Astrocyte of the cerebellum (primary cell): ENCODE measurements around the gene NCBP3.

Experiments used
- DNase-seq: peaks from one replicate; pipeline ENCODE4 v3.0.0-alpha.2; 2011; ENCODE audit warnings: low read depth
- H3K4me3 ChIP-seq: 2 replicates; pipeline ENCODE4 v1.5.1; 2011; ENCODE audit warnings: mild to moderate bottlenecking, low read depth, low read length, moderate library complexity
- CTCF ChIP-seq: IDR thresholded peaks from 2 replicates; pipeline ENCODE4 v1.5.1; 2012; ENCODE audit warnings: low read length, low read depth, moderate library complexity, mild to moderate bottlenecking; ENCODE audit errors: missing control alignments
- in situ Hi-C: cut with HindIII; loops from 2 replicates; pipeline ENCODE4 v1.10.0; 2017; ENCODE audit warnings: low sequenced_read_pairs

NCBP3 gene

DNA sequence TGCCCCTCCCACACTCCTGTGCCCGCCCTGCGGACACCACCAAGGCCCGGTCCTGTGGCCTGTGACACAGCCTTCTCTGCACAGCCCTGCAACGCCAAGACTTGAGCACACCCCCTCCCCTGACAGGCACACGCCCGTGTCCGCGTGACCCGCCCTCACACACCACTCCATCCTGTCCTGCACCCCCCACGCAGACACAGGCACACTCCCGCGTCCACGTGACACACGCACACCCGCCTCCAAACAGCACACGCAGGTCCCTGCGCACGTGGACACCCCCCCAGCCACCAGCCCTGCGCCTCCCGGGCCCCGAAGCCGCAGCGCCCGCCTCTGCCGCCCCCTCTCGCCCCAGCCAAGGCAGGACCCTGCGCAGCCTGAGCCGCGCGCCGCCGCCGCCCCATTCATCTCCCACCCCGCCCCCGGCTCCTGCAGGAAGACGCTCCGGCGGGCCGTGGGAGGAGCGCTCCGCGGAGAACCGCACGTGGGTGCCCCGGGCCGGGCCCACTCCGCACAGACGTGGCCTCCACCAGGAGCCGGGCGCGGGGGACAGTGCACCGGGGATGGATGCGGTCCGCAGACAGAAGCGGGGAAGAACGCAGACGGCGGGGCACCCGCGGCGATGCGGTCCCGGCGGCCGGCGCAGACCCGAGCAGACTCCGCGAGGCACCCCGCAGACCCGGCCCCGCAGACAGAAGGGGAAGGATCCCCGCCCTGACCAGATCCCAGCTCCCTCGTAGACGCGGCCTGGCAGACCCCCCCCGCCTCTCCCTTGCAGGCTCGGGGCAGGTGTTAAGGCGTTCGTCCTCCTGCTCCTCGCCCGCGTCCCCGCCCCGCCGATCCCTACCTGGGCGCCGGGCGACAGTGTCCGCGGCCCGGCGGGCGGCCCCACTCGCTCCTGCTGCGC lies 46.3 kb upstream of the NCBP3 start:
- in situ Hi-C loops, result no loop called here
- no peak for TF ChIP-seq CTCF
- DNase-seq, result no peak
- H3K4me3 ChIP-seq, result peak overlapping the region; percentile 58

- in situ Hi-C loops, result no loop called here
- no peak for DNase-seq
- peak overlapping the region; percentile 58 for H3K4me3 ChIP-seq
- no peak for TF ChIP-seq CTCF
These were observed 45.6 kb upstream of the NCBP3 start for GRCh38 chr17:3891626-3892094.

DNA sequence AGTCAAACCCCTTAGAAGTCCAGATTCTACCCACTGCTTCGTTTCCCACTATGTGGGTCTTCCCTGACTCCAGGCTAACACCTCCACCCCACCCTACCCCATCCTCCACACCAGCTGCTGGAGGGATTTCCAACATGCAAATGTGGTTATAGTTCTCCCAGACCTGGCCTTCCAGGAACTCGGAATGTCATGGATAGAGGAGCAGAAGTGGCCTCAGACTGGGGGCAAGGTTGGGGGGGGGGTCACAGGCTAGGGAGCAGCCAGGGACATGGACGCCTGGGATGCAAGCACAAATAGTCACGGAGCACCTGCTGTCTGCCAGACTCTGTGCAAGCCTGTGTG lies 44.8 kb upstream of the NCBP3 start:
- H3K4me3 ChIP-seq, result no peak overlapping the region
- TF ChIP-seq CTCF, result no peak
- in situ Hi-C loops, result no loop called here
- no peak for DNase-seq

DNA sequence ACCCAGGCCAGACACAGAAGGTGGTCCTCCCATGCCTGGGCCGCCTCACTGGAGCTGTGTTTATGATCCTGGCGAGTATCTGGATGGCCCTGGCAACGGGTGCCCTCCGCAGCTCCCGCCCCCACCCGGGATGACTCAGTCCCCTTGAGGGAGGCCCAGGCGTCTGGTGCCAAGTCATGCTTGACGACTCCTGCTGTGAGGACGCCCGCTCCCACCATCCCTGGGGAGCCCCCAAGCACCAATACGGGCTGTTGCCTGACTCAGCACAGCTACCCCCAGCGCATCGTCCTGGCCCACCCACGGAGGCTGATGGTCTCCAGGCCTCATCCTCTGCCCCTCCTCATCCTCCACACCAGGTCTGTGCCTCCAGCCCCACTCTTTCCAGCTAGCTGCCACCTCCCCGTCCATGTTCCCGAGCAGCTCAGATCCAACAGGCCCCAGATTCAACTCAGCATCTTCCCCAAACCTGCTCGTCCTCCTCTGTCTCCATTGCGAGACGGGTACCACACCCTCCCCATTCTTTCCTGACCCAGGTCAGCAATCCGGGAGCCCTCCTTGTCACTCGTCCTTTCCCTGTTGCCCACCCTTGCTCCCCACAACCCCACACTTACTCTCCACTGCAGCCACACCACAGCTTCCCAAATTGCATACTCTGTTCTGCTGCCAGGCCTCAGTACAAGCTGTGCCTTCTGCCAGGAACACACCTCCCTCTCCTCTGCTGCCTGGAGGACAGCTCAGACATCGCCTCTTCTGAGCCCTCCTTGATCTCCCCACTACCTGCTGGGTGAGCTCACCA lies 44.2 kb upstream of the NCBP3 start:
- peak; percentile 38 for DNase-seq
- in situ Hi-C loops, result no loop called here
- TF ChIP-seq CTCF, result no peak
- H3K4me3 ChIP-seq, result no peak overlapping the region

- DNase-seq, result no peak
- TF ChIP-seq CTCF, result no peak
- H3K4me3 ChIP-seq, result no peak overlapping the region
- in situ Hi-C loops, result no loop called here
These were observed 43.4 kb upstream of the NCBP3 start for GRCh38 chr17:3889325-3890012.
